Suprapubic skin (tissue), 3 donors: ENCODE results near the gene SMIM11.
"Not testable (repeated sequence)": the region's sequence is repeated elsewhere in the genome, so short reads cannot be mapped to it uniquely, and the experiment has no call there.

Experiments used
- POLR2A ChIP-seq, 2 donors: fragments of 450-650 bp; IDR thresholded peaks; one replicate each; pipeline ENCODE4 v1.6.1; 2017; ENCODE audit warnings: antibody characterized with exemption in 2 of 2, mild to moderate bottlenecking in 2 of 2, moderate library complexity in 2 of 2
- TF ChIP-seq, protein P1 (sequence below), 2 donors: fragments of 200-600 bp in 1 of 2; fragments of 450-650 bp in 1 of 2; sonication (generic) in 1 of 2; IDR thresholded peaks; one replicate each; pipeline ENCODE4 v1.5.1; 2016 to 2019; ENCODE audit warnings: antibody characterized with exemption in 2 of 2, mild to moderate bottlenecking in 1 of 2, moderate library complexity in 1 of 2

DNA sequence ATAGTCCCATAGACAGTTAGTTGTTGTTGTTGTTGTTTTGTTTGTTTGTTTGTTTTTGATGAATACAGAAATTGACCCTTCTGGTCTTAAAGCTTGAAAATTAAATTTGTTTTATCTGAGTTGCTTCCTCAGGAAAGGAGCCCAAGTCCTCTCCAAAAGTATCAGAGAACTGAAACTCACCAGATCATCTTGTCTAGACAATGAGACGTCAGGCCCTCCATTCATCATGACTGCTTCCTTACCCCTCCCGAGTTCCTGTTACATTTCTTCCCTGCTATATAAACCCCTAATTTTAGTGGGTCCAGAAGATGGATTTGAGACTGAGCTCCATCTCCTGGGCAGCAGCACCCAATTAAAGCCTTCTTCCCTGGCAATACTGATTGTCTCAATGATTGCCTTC, 31.4 kb downstream of the SMIM11 start:
- not testable (repeated sequence) for TF ChIP-seq POLR2A (IDR thresholded peaks at IDR 0.05)
- TF ChIP-seq, protein P1, sequence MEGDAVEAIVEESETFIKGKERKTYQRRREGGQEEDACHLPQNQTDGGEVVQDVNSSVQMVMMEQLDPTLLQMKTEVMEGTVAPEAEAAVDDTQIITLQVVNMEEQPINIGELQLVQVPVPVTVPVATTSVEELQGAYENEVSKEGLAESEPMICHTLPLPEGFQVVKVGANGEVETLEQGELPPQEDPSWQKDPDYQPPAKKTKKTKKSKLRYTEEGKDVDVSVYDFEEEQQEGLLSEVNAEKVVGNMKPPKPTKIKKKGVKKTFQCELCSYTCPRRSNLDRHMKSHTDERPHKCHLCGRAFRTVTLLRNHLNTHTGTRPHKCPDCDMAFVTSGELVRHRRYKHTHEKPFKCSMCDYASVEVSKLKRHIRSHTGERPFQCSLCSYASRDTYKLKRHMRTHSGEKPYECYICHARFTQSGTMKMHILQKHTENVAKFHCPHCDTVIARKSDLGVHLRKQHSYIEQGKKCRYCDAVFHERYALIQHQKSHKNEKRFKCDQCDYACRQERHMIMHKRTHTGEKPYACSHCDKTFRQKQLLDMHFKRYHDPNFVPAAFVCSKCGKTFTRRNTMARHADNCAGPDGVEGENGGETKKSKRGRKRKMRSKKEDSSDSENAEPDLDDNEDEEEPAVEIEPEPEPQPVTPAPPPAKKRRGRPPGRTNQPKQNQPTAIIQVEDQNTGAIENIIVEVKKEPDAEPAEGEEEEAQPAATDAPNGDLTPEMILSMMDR (IDR thresholded peaks at IDR 0.05): not testable (repeated sequence)
